Inflammatory macrophage treated with lipopolysaccharide for 1 hour (primary cell): ENCODE measurements around the gene RNLS.
"Not testable (repeated sequence)": the region's sequence is repeated elsewhere in the genome, so short reads cannot be mapped to it uniquely, and the experiment has no call there.

Source experiments
- DNase-seq, 2 donors: peaks; one replicate each; pipeline ENCODE4 v3.0.0-alpha.2; 2020 to 2022

RNLS gene

GRCh38 chr10:88291289-88292184, 291.6 kb downstream of the RNLS start:
- DNase-seq: no peak

GRCh38 chr10:88289342-88289741, 293.8 kb downstream of the RNLS start:
- no peak for DNase-seq

GRCh38 chr10:88288320-88289059, 294.6 kb downstream of the RNLS start:
- DNase-seq: no peak

GRCh38 chr10:88286030-88286429, 297.1 kb downstream of the RNLS start:
- no peak for DNase-seq

- peak in 1 of 2 donors; percentile 48 for DNase-seq
These were observed 301.3 kb downstream of the RNLS start for GRCh38 chr10:88281592-88282347.

GRCh38 chr10:88280518-88280917, 302.6 kb downstream of the RNLS start:
- no peak for DNase-seq

GRCh38 chr10:88278912-88279311, 304.2 kb downstream of the RNLS start:
- DNase-seq: no peak

- not testable (repeated sequence) for DNase-seq
These were observed 306.2 kb downstream of the RNLS start for GRCh38 chr10:88276945-88277344.

- peak; percentile 41 to 61 for DNase-seq
These were observed 308.8 kb downstream of the RNLS start for GRCh38 chr10:88274286-88274685.

- no peak for DNase-seq
These were observed 309.6 kb downstream of the RNLS start for GRCh38 chr10:88273567-88273966.

GRCh38 chr10:88271761-88272543, 311.2 kb downstream of the RNLS start:
- DNase-seq: peak; percentile 82 to 93

GRCh38 chr10:88270871-88271713, 312.0 kb downstream of the RNLS start:
- peak; percentile 86 to 94 for DNase-seq

- no peak for DNase-seq
These were observed 312.9 kb downstream of the RNLS start for GRCh38 chr10:88270061-88270808.

GRCh38 chr10:88262591-88263234, 320.4 kb downstream of the RNLS start:
- no peak for DNase-seq

- no peak for DNase-seq
These were observed 322.0 kb downstream of the RNLS start for GRCh38 chr10:88261152-88261551.

- no peak for DNase-seq
These were observed 322.6 kb downstream of the RNLS start for GRCh38 chr10:88260329-88261051.

GRCh38 chr10:88259381-88259780, 323.7 kb downstream of the RNLS start:
- DNase-seq: no peak

GRCh38 chr10:88256886-88257285, 326.2 kb downstream of the RNLS start:
- no peak for DNase-seq

- DNase-seq: no peak
These were observed 327.0 kb downstream of the RNLS start for GRCh38 chr10:88256013-88256680.
